ENCODE data around the gene ADAMTS19.
A peak's percentile ranks its signal among the peaks of the same experiment; 100 is the strongest.

Gene ADAMTS19

GRCh38 chr5:129770024-129770820 is 310.1 kb downstream of the ADAMTS19 start:
- DNase-seq = no peak
- Histone ChIP-seq H3K9me3 (ENCODE audit: severe bottlenecking) (no peaks in the 10 kb centered on the region), H3K4me3 (ENCODE audit: low read depth, low read length) (no peak overlapping the region), H3K27ac (no peak overlapping the region), H3K27me3 (ENCODE audit: insufficient read depth, low read depth, severe bottlenecking) (no peaks in the 10 kb centered on the region), H3K36me3 (no peaks in the 10 kb centered on the region)
- TF ChIP-seq CTCF (IDR thresholded peaks at IDR 0.05; ENCODE audit: low read depth, low read length) = no peak

GRCh38 chr5:129771058-129771838 is 311.1 kb downstream of the ADAMTS19 start:
- Histone ChIP-seq H3K27me3 (ENCODE audit: insufficient read depth, low read depth, severe bottlenecking) (no peaks in the 10 kb centered on the region), H3K36me3 (no peaks in the 10 kb centered on the region), H3K27ac (no peak overlapping the region), H3K4me3 (ENCODE audit: low read depth, low read length) (no peak overlapping the region), H3K9me3 (ENCODE audit: severe bottlenecking) (no peaks in the 10 kb centered on the region)
- peak; percentile 74 for TF ChIP-seq CTCF (IDR thresholded peaks at IDR 0.05; ENCODE audit: low read depth, low read length)
- DNase-seq = peak; percentile 62

- no peak overlapping the region for H3K4me3 ChIP-seq (ENCODE audit: low read depth, low read length)
- H3K27ac ChIP-seq = no peak overlapping the region
- no peaks in the 10 kb centered on the region for H3K36me3 ChIP-seq
- no peak for DNase-seq
- H3K9me3 ChIP-seq (ENCODE audit: severe bottlenecking) = no peaks in the 10 kb centered on the region
- TF ChIP-seq CTCF (IDR thresholded peaks at IDR 0.05; ENCODE audit: low read depth, low read length) = no peak
- no peaks in the 10 kb centered on the region for H3K27me3 ChIP-seq (ENCODE audit: insufficient read depth, low read depth, severe bottlenecking)
Observed at GRCh38 chr5:129773376-129773775, 313.3 kb downstream of the ADAMTS19 start.

- no peak overlapping the region for H3K4me3 ChIP-seq (ENCODE audit: low read depth, low read length)
- DNase-seq = no peak
- H3K27ac ChIP-seq = no peak overlapping the region
- H3K27me3 ChIP-seq (ENCODE audit: insufficient read depth, low read depth, severe bottlenecking) = no peaks in the 10 kb centered on the region
- no peaks in the 10 kb centered on the region for H3K9me3 ChIP-seq (ENCODE audit: severe bottlenecking)
- H3K36me3 ChIP-seq = no peaks in the 10 kb centered on the region
- no peak for TF ChIP-seq CTCF (IDR thresholded peaks at IDR 0.05; ENCODE audit: low read depth, low read length)
Observed at GRCh38 chr5:129781594-129781993, 321.5 kb downstream of the ADAMTS19 start.

Measured in WERI-Rb-1 (cell line).